Measurements from ENCODE around the gene PWWP2B.

Gene PWWP2B

GRCh38 chr10:132450825-132451505, 54.0 kb downstream of the PWWP2B start:
- no peak for TF ChIP-seq CTCF (IDR thresholded peaks at IDR 0.05; ENCODE audit: control insufficient read depth, insufficient read depth, low read depth, low read length, missing control alignments)
- no peak for DNase-seq (ENCODE audit: low read depth)
- H3K4me3 ChIP-seq (ENCODE audit: control insufficient read depth, low read depth, low read length), result no peak overlapping the region

DNA sequence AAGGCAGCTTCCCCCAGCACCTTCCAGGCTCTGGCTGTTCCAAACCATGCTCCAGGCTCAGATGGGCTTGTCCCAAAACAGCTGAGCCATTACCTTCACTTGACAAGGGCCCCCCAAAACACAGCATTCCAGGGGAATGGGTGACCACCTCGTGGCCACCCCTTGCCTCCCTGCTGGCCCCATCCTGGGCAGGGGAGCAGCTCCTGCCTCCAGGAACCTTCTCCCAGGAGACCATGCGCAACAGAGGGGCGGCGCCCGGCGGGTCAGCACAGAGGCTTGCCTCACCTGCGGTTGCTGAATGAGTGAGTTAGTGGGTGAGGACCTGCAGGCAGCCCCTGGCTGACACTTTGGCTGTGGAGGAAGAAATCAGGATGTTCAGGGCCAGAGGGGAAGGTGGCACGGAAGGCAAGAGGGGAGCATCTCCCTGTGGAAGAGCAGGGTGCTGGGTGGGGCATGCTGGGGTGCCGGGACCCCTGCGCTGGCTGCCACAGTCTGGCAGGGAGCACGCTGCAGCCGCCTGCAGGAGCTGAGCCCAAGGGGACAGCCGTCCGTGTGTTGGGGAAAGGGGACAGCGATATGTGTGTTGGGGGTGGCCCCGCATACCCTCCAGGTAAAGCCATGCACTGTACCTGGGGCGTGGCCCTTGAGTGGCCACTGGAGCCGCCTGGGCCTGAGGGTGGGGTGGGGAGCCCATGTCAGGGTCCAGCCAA, 54.7 kb downstream of the PWWP2B start:
- DNase-seq (ENCODE audit: low read depth), result no peak
- H3K4me3 ChIP-seq (ENCODE audit: control insufficient read depth, low read depth, low read length), result no peak overlapping the region
- TF ChIP-seq CTCF (IDR thresholded peaks at IDR 0.05; ENCODE audit: control insufficient read depth, insufficient read depth, low read depth, low read length, missing control alignments), result no peak

DNA sequence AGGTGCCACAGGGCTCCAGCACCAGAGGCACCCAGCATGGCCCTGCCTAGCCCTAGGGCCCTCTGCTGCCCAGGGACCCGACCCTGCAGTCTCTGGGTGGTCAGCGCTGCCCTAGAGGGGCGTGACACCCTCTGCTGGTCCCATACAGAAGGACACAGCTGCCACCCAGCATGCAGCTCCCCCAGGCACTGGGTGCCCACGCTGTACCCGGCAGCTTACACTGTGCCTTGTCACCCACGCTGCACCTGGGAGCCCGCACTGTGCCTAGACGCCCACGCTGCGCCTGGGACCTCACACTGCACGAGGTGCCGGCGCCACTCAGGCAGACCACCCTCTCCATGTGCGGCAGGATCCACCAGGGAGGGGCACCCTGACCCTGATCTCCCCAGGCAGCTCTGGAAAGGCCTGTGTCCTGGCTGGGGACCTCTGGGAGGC, 55.2 kb downstream of the PWWP2B start:
- DNase-seq (ENCODE audit: low read depth), result no peak
- peak; percentile 19 for TF ChIP-seq CTCF (IDR thresholded peaks at IDR 0.05; ENCODE audit: control insufficient read depth, insufficient read depth, low read depth, low read length, missing control alignments)
- no peak overlapping the region for H3K4me3 ChIP-seq (ENCODE audit: control insufficient read depth, low read depth, low read length)

DNA sequence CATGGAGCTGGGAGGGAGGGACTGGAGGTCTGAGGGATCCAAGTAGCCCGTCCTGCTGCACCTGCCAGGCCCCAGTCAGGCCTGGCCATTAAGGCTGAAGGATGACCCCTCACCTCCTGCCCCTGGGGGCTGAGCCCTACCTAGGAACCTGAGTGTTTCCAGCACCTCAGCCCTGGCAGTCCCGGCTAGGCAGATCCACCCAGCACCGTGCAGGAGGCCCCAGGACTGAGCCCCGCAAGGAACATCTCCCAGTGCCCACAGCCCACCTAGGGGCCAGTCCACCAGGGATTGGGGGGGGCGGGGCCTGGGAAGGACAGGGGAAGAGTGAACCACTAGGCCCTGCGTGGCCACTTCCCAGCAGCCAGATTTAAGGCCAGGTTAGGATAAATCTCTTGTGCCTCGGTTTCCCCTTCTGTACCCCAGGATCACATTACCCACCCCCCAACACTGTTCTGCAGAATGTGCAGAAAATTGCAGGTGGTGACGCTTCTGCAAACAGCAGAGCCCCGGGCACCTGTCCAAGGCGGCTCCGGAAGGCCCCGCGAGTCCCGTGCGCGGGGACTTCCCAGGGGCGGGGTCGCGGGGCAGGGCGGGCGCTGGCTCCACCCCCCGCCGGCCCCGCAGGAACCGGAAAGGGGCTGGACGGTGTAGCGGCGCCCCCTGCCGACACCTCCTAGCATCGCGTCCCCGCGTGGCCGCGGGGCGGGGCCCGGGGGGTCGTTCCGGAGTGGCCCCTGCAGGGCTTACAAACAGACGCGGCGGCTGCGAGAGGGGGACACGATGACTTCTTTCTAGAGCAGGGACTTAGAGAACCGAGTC, 55.9 kb downstream of the PWWP2B start:
- no peak overlapping the region for H3K4me3 ChIP-seq (ENCODE audit: control insufficient read depth, low read depth, low read length)
- TF ChIP-seq CTCF (IDR thresholded peaks at IDR 0.05; ENCODE audit: control insufficient read depth, insufficient read depth, low read depth, low read length, missing control alignments), result peak; percentile 69
- DNase-seq (ENCODE audit: low read depth), result no peak

DNA sequence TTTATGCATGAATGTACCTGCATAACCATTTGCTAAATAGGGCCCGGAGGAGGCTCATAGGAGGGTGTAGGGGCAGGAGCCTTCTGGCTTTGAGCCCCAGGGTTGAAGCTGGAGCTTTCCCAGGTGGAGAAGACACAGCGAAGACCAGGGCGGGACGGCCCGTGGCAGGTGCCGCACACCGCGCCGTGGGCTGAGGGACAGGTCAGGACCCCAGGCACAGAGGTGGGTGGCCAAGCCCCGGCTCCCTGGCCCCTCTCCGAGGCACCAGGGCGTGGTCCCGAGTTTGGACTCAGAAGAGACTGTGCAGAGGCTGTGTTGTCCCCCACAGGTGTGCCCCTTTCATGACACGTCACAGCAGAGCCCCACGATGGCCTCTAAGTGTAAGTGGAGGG, 56.5 kb downstream of the PWWP2B start:
- no peak overlapping the region for H3K4me3 ChIP-seq (ENCODE audit: control insufficient read depth, low read depth, low read length)

More for the DNA sequence above, 56.5 kb downstream of the PWWP2B start:
- TF ChIP-seq CTCF (IDR thresholded peaks at IDR 0.05; ENCODE audit: control insufficient read depth, insufficient read depth, low read depth, low read length, missing control alignments), result no peak
- DNase-seq (ENCODE audit: low read depth), result no peak
